Measurements from ENCODE around the gene MIF. TPM values are rescaled to one million over a fixed set of nuclear protein-coding genes. Genes with fewer than 3 reads are reported as not detected.

MIF gene
- polyA plus RNA-seq (2013, experiment 1 of 2): 1,526 TPM
- polyA plus RNA-seq (2013, experiment 2 of 2): 1,516 TPM

- Histone ChIP-seq H3K18ac (ENCODE audit: low read length) (peak within 1 kb of the TSS; percentile 93), H3K4me3 (ENCODE audit: low read length) (peak within 1 kb of the TSS; percentile 94), H4K8ac (ENCODE audit: low read depth, low read length) (no peak within 1 kb of the TSS), H3K27ac (ENCODE audit: low read depth, low read length) (peak within 1 kb of the TSS; percentile 95), H2BK15ac (replicated peaks; ENCODE audit: low read depth) (no peak within 1 kb of the TSS), H3K27me3 (ENCODE audit: insufficient read depth, low read length, poor library complexity) (no peaks in the 10 kb centered on the region), H2BK120ac (ENCODE audit: low read depth, low read length) (peak within 1 kb of the TSS; percentile 30), H3K4me1 (ENCODE audit: control insufficient read depth, low read depth, low read length) (peaks cover 10% of the 10 kb centered on the region), H3K56ac (ENCODE audit: low read length) (peak within 1 kb of the TSS; percentile 100), H3K4me2 (ENCODE audit: low read length) (peak within 1 kb of the TSS; percentile 83), H3K4ac (ENCODE audit: low read depth, low read length) (peak within 1 kb of the TSS; percentile 96), H3K79me1 (ENCODE audit: low read length) (peaks cover 14% of the 10 kb centered on the region), H3K9ac (ENCODE audit: low read length) (peak within 1 kb of the TSS; percentile 95), H3K79me2 (ENCODE audit: control insufficient read depth, insufficient read depth, low read length) (peaks cover 16% of the 10 kb centered on the region), H3K23ac (ENCODE audit: low read length) (peak within 1 kb of the TSS; percentile 82), H3K36me3 (ENCODE audit: control insufficient read depth, insufficient read depth, low read length) (peaks cover 10% of the 10 kb centered on the region), H4K5ac (ENCODE audit: low read length) (no peak within 1 kb of the TSS), H2BK5ac (ENCODE audit: low read length) (peak within 1 kb of the TSS; percentile 79), H2AK5ac (ENCODE audit: low read length) (no peak within 1 kb of the TSS)
- DNase-seq: peak; percentile 99
- WGBS (ENCODE audit: extremely low coverage, insufficient coverage, low lambda C conversion rate): no CpG with 5 or more reads among the region's 72 CpGs
Measured at GRCh38 chr22:23893945-23894709, at the start of gene MIF. TSS of gene MIF (plus strand) at chr22:23894383. CDS start at chr22:23894475, 92 bp downstream.

DNA sequence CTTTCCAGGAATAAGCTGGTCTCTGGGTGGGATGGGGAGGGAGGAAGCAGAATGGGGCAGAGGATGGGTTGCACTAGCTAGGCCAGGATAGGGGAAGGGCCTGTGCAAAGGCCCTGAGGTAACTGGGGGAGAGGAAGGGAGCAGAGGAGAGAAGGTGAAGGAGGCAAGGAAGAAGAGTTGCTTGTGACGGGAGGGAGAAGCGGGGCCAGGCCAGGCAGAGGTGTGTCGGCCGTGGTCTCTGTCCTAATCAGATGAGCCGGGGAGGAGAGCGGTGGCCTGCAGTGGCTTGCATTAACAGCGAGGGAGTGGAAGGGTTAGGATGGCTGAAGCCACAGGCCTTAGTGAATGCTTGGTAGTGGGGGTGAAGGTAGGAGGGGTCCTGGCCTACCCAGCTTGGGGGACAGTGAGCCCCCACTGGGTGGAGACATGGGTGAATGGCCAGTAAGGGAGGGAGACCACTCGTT is 49.4 kb upstream of the MIF start:
- Histone ChIP-seq H2BK5ac (ENCODE audit: low read length) (no peak overlapping the region), H3K9ac (ENCODE audit: low read length) (no peak overlapping the region), H4K5ac (ENCODE audit: low read length) (no peak overlapping the region), H3K18ac (ENCODE audit: low read length) (no peak overlapping the region), H3K27ac (ENCODE audit: low read depth, low read length) (no peak overlapping the region), H3K4me1 (ENCODE audit: control insufficient read depth, low read depth, low read length) (peaks cover 2% of the 10 kb centered on the region), H3K4me2 (ENCODE audit: low read length) (no peak overlapping the region), H3K79me2 (ENCODE audit: control insufficient read depth, insufficient read depth, low read length) (no peaks in the 10 kb centered on the region), H3K27me3 (ENCODE audit: insufficient read depth, low read length, poor library complexity) (no peaks in the 10 kb centered on the region), H2BK120ac (ENCODE audit: low read depth, low read length) (no peak overlapping the region), H3K56ac (ENCODE audit: low read length) (no peak overlapping the region), H3K4ac (ENCODE audit: low read depth, low read length) (no peak overlapping the region), H2BK15ac (replicated peaks; ENCODE audit: low read depth) (no peak overlapping the region), H3K23ac (ENCODE audit: low read length) (no peak overlapping the region), H3K4me3 (ENCODE audit: low read length) (no peak overlapping the region), H2AK5ac (ENCODE audit: low read length) (no peak overlapping the region), H3K79me1 (ENCODE audit: low read length) (no peaks in the 10 kb centered on the region), H4K8ac (ENCODE audit: low read depth, low read length) (no peak overlapping the region), H3K36me3 (ENCODE audit: control insufficient read depth, insufficient read depth, low read length) (no peaks in the 10 kb centered on the region)
- no CpG with 5 or more reads among the region's 8 CpGs for WGBS (ENCODE audit: extremely low coverage, insufficient coverage, low lambda C conversion rate)
- DNase-seq: no peak

- Histone ChIP-seq H3K36me3 (ENCODE audit: control insufficient read depth, insufficient read depth, low read length) (no peaks in the 10 kb centered on the region), H2BK15ac (replicated peaks; ENCODE audit: low read depth) (no peak overlapping the region), H3K18ac (ENCODE audit: low read length) (no peak overlapping the region), H3K4ac (ENCODE audit: low read depth, low read length) (no peak overlapping the region), H3K56ac (ENCODE audit: low read length) (no peak overlapping the region), H2BK120ac (ENCODE audit: low read depth, low read length) (no peak overlapping the region), H3K79me1 (ENCODE audit: low read length) (no peaks in the 10 kb centered on the region), H3K79me2 (ENCODE audit: control insufficient read depth, insufficient read depth, low read length) (no peaks in the 10 kb centered on the region), H3K9ac (ENCODE audit: low read length) (no peak overlapping the region), H2AK5ac (ENCODE audit: low read length) (no peak overlapping the region), H3K4me2 (ENCODE audit: low read length) (no peak overlapping the region), H4K8ac (ENCODE audit: low read depth, low read length) (no peak overlapping the region), H3K4me1 (ENCODE audit: control insufficient read depth, low read depth, low read length) (peaks cover 2% of the 10 kb centered on the region), H3K4me3 (ENCODE audit: low read length) (no peak overlapping the region), H3K23ac (ENCODE audit: low read length) (no peak overlapping the region), H4K5ac (ENCODE audit: low read length) (no peak overlapping the region), H3K27me3 (ENCODE audit: insufficient read depth, low read length, poor library complexity) (no peaks in the 10 kb centered on the region), H3K27ac (ENCODE audit: low read depth, low read length) (no peak overlapping the region), H2BK5ac (ENCODE audit: low read length) (no peak overlapping the region)
- DNase-seq: no peak
- no CpG with 5 or more reads among the region's 9 CpGs for WGBS (ENCODE audit: extremely low coverage, insufficient coverage, low lambda C conversion rate)
Measured at GRCh38 chr22:23845265-23846080, 48.7 kb upstream of the MIF start.

GRCh38 chr22:23846081-23846469 is 48.1 kb upstream of the MIF start:
- no peak for DNase-seq
- H3K27me3 ChIP-seq (ENCODE audit: insufficient read depth, low read length, poor library complexity): no peaks in the 10 kb centered on the region
- no peaks in the 10 kb centered on the region for H3K79me2 ChIP-seq (ENCODE audit: control insufficient read depth, insufficient read depth, low read length)
- peak overlapping the region; percentile 25 for H3K27ac ChIP-seq (ENCODE audit: low read depth, low read length)
- H3K79me1 ChIP-seq (ENCODE audit: low read length): no peaks in the 10 kb centered on the region
- no CpG with 5 or more reads among the region's 7 CpGs for WGBS (ENCODE audit: extremely low coverage, insufficient coverage, low lambda C conversion rate)
- no peak overlapping the region for H2AK5ac ChIP-seq (ENCODE audit: low read length)
- H2BK5ac ChIP-seq (ENCODE audit: low read length): no peak overlapping the region
- H3K4me1 ChIP-seq (ENCODE audit: control insufficient read depth, low read depth, low read length): peaks cover 2% of the 10 kb centered on the region
- H3K9ac ChIP-seq (ENCODE audit: low read length): peak overlapping the region; percentile 3
- peak overlapping the region; percentile 3 for H3K18ac ChIP-seq (ENCODE audit: low read length)
- H4K8ac ChIP-seq (ENCODE audit: low read depth, low read length): no peak overlapping the region
- no peak overlapping the region for H2BK120ac ChIP-seq (ENCODE audit: low read depth, low read length)
- H2BK15ac ChIP-seq (replicated peaks; ENCODE audit: low read depth): no peak overlapping the region
- no peak overlapping the region for H3K4me2 ChIP-seq (ENCODE audit: low read length)
- H3K23ac ChIP-seq (ENCODE audit: low read length): no peak overlapping the region
- no peak overlapping the region for H4K5ac ChIP-seq (ENCODE audit: low read length)
- H3K56ac ChIP-seq (ENCODE audit: low read length): peak overlapping the region; percentile 39
- H3K4me3 ChIP-seq (ENCODE audit: low read length): no peak overlapping the region
- H3K4ac ChIP-seq (ENCODE audit: low read depth, low read length): no peak overlapping the region
- H3K36me3 ChIP-seq (ENCODE audit: control insufficient read depth, insufficient read depth, low read length): no peaks in the 10 kb centered on the region

DNA sequence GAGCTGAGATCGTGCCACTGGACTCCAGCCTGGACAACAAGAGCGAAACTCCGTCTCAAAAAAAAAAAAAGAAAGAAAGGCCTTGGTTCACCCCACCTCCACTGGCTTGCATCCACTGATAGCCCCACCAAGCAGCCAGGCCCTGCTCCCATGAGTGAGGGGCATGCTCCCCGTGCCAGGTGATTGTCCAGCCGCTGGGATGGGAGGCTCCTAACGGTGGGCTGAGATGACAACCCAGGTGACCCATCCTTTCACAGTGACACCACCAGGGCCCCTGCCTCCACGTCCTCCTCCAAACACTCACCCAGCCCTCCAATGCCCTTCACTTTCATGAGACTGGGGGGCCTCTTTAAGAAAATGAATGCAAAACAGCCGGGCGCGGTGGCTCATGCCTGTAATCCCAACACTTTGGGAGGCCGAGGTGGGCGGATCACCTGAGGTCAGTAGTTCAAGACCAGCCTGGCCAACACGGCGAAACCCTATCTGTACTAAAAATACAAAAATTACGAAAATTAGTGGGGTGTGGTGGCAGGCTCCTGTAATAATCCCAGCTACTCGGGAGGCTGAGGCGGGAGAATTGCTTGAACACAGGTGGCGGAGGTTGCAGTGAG is 46.8 kb upstream of the MIF start:
- H2BK120ac ChIP-seq (ENCODE audit: low read depth, low read length): no peak overlapping the region
- H3K56ac ChIP-seq (ENCODE audit: low read length): no peak overlapping the region
- no peaks in the 10 kb centered on the region for H3K79me1 ChIP-seq (ENCODE audit: low read length)
- no peak overlapping the region for H2BK15ac ChIP-seq (replicated peaks; ENCODE audit: low read depth)
- no CpG with 5 or more reads among the region's 18 CpGs for WGBS (ENCODE audit: extremely low coverage, insufficient coverage, low lambda C conversion rate)
- H3K27ac ChIP-seq (ENCODE audit: low read depth, low read length): no peak overlapping the region
- no peak overlapping the region for H3K23ac ChIP-seq (ENCODE audit: low read length)
- H3K9ac ChIP-seq (ENCODE audit: low read length): no peak overlapping the region
- H4K5ac ChIP-seq (ENCODE audit: low read length): no peak overlapping the region
- H3K4ac ChIP-seq (ENCODE audit: low read depth, low read length): no peak overlapping the region
- no peaks in the 10 kb centered on the region for H3K36me3 ChIP-seq (ENCODE audit: control insufficient read depth, insufficient read depth, low read length)
- peaks cover 2% of the 10 kb centered on the region for H3K4me1 ChIP-seq (ENCODE audit: control insufficient read depth, low read depth, low read length)
- H3K27me3 ChIP-seq (ENCODE audit: insufficient read depth, low read length, poor library complexity): no peaks in the 10 kb centered on the region
- H3K18ac ChIP-seq (ENCODE audit: low read length): no peak overlapping the region
- no peak overlapping the region for H4K8ac ChIP-seq (ENCODE audit: low read depth, low read length)
- H2BK5ac ChIP-seq (ENCODE audit: low read length): no peak overlapping the region
- no peak for DNase-seq
- H3K79me2 ChIP-seq (ENCODE audit: control insufficient read depth, insufficient read depth, low read length): no peaks in the 10 kb centered on the region
- H3K4me3 ChIP-seq (ENCODE audit: low read length): no peak overlapping the region
- no peak overlapping the region for H3K4me2 ChIP-seq (ENCODE audit: low read length)
- no peak overlapping the region for H2AK5ac ChIP-seq (ENCODE audit: low read length)
